SK-N-SH (cell line): ENCODE measurements around the gene DNAJC4. TPM values are rescaled to one million over a fixed set of nuclear protein-coding genes. Genes with fewer than 3 reads are reported as not detected.

Experiments
- CTCF ChIA-PET: fragments of 300-600, 350-600 bp; formaldehyde crosslinking; extraction: SDS; loops from one replicate; lab custom pipeline; 2021; lab: Yijun Ruan, JAX
- POLR2A ChIA-PET: fragments of 350-600 bp; sonication (Branson Sonifier 250); formaldehyde crosslinking; extraction: SDS; loops from one replicate; lab custom pipeline; 2020; ENCODE audit warnings: antibody characterized with exemption, inconsistent platforms; lab: Yijun Ruan, JAX
- DNase-seq: peaks from one replicate; pipeline ENCODE4 v3.0.0; 2012
- H2AFZ ChIP-seq: fragments of 200-600 bp; sonication (generic); 2 replicates; pipeline ENCODE4 v1.8.1; 2016; ENCODE audit warnings: antibody characterized with exemption, mild to moderate bottlenecking, low read depth
- H3F3A ChIP-seq: fragments of 200-600 bp; sonication (generic); replicated peaks from 2 replicates; pipeline ENCODE3; 2016; ENCODE audit warnings: antibody characterized with exemption, mild to moderate bottlenecking; ENCODE audit not compliant: insufficient read depth
- H3K27ac ChIP-seq, 2 experiments: fragments of 200-500 bp in 1 of 2; fragments of 200-600 bp in 1 of 2; sonication (Bioruptor generic) in 1 of 2; sonication (generic), shearing (Covaris generic) in 1 of 2; 2 replicates each; pipeline versions ENCODE4 v1.5.1 to v1.6.1; 2014 to 2016; ENCODE audit warnings: low read depth in 2 of 2, inconsistent platforms in 1 of 2, low read length in 1 of 2, mild to moderate bottlenecking in 1 of 2, mixed read lengths in 1 of 2
- H3K27me3 ChIP-seq: fragments of 200-600 bp; sonication (generic), shearing (Covaris generic); 2 replicates; pipeline ENCODE4 v1.6.1; 2016; ENCODE audit warnings: mixed run types; ENCODE audit not compliant: insufficient read depth
- H3K36me3 ChIP-seq, 2 experiments: fragments of 200-500 bp in 1 of 2; fragments of 200-600 bp in 1 of 2; sonication (Bioruptor generic) in 1 of 2; sonication (generic) in 1 of 2; replicated peaks in 1 of 2; 2 replicates each; pipeline versions ENCODE3 to v1.5.1; 2014 to 2016; ENCODE audit warnings: low read length in 1 of 2, mild to moderate bottlenecking in 1 of 2; ENCODE audit not compliant: insufficient read depth in 2 of 2, control insufficient read depth in 1 of 2
- H3K4me1 ChIP-seq, 2 experiments: fragments of 200-500 bp in 1 of 2; fragments of 200-600 bp in 1 of 2; sonication (Bioruptor generic) in 1 of 2; sonication (generic), shearing (Covaris generic) in 1 of 2; 2 replicates each; pipeline versions ENCODE4 v1.5.1 to v1.6.1; 2014 to 2016; ENCODE audit warnings: low read depth in 1 of 2, low read length in 1 of 2, mixed run types in 1 of 2; ENCODE audit not compliant: insufficient read depth in 2 of 2, control insufficient read depth in 1 of 2
- H3K4me2 ChIP-seq: fragments of 200-600 bp; sonication (generic), shearing (Covaris generic); 2 replicates; pipeline ENCODE4 v1.6.1; 2017; ENCODE audit warnings: mixed run types
- H3K4me3 ChIP-seq, 2 experiments: fragments of 200-500 bp in 1 of 2; fragments of 200-600 bp in 1 of 2; sonication (Bioruptor generic) in 1 of 2; sonication (generic), shearing (Covaris generic) in 1 of 2; 2 replicates each; pipeline versions ENCODE4 v1.5.1 to v1.8.1; 2014 to 2016; ENCODE audit warnings: low read depth in 2 of 2, inconsistent platforms in 1 of 2, low read length in 1 of 2, mild to moderate bottlenecking in 1 of 2, mixed read lengths in 1 of 2, moderate library complexity in 1 of 2
- H3K79me2 ChIP-seq: fragments of 200-600 bp; sonication (generic); 2 replicates; pipeline ENCODE4 v1.8.1; 2017; ENCODE audit warnings: mild to moderate bottlenecking; ENCODE audit not compliant: insufficient read depth
- H3K9ac ChIP-seq: fragments of 200-600 bp; sonication (generic); 2 replicates; pipeline ENCODE4 v1.6.1; 2017; ENCODE audit warnings: mixed run types
- H3K9me2 ChIP-seq: fragments of 200-600 bp; sonication (generic); 2 replicates; pipeline ENCODE4 v1.6.1; 2017; ENCODE audit warnings: mixed run types
- H3K9me3 ChIP-seq: fragments of 200-600 bp; sonication (generic); 2 replicates; pipeline ENCODE4 v1.6.1; 2017; ENCODE audit warnings: mixed run types, mild to moderate bottlenecking, moderate library complexity
- H4K20me1 ChIP-seq: fragments of 200-600 bp; sonication (generic); 2 replicates; pipeline ENCODE4 v1.6.1; 2017; ENCODE audit warnings: mild to moderate bottlenecking, mixed run types; ENCODE audit not compliant: insufficient read depth
- ELF1 ChIP-seq: IDR thresholded peaks from 2 replicates; pipeline ENCODE4 v1.4.0; 2012
- FOSL2 ChIP-seq: IDR thresholded peaks from 2 replicates; pipeline ENCODE4 v1.4.0; 2012; ENCODE audit warnings: low read depth, mild to moderate bottlenecking, moderate library complexity, borderline replicate concordance
- FOXJ3 ChIP-seq: sonication (generic); formaldehyde crosslinking; IDR thresholded peaks from 2 replicates; pipeline ENCODE4 v1.5.1; 2020; ENCODE audit warnings: mild to moderate bottlenecking, missing genetic modification reagents
- GABPA ChIP-seq: IDR thresholded peaks from 2 replicates; pipeline ENCODE4 v1.4.0; 2012; ENCODE audit warnings: low read depth, mild to moderate bottlenecking
- GATA2 ChIP-seq: sonication (generic); formaldehyde crosslinking; IDR thresholded peaks from 2 replicates; pipeline ENCODE4 v1.5.0; 2020; ENCODE audit warnings: mild to moderate bottlenecking, missing genetic modification reagents
- MAX ChIP-seq: IDR thresholded peaks from 2 replicates; pipeline ENCODE4 v1.4.0; 2012; ENCODE audit warnings: low read depth
- NFIC ChIP-seq: IDR thresholded peaks from 2 replicates; pipeline ENCODE4 v1.4.0; 2012; ENCODE audit warnings: borderline replicate concordance
- NRF1 ChIP-seq: IDR thresholded peaks from 2 replicates; pipeline ENCODE4 v1.6.1; 2012; ENCODE audit warnings: low read depth, mild to moderate bottlenecking, low read length
- RCOR1 ChIP-seq: fragments of 150-350 bp; IDR thresholded peaks from 2 replicates; pipeline ENCODE4 v1.6.1; 2017; ENCODE audit warnings: antibody characterized with exemption, low read length
- REST ChIP-seq: IDR thresholded peaks from 2 replicates; pipeline ENCODE4 v1.6.1; 2012; ENCODE audit warnings: mild to moderate bottlenecking, low read depth, low read length, moderate library complexity
- TAF1 ChIP-seq: IDR thresholded peaks from 2 replicates; pipeline ENCODE4 v1.6.1; 2012; ENCODE audit warnings: low read depth, mild to moderate bottlenecking, low read length, moderate library complexity, borderline replicate concordance
- TEAD4 ChIP-seq: IDR thresholded peaks from 2 replicates; pipeline ENCODE4 v1.4.0; 2012; ENCODE audit warnings: mild to moderate bottlenecking, borderline replicate concordance; ENCODE audit not compliant: insufficient read depth
- USF1 ChIP-seq: IDR thresholded peaks from 2 replicates; pipeline ENCODE4 v1.4.0; 2012; ENCODE audit warnings: low read depth, borderline replicate concordance
- ZBTB33 ChIP-seq: IDR thresholded peaks from 2 replicates; pipeline ENCODE4 v1.4.0; 2012; ENCODE audit warnings: low read depth, borderline replicate concordance
- WGBS: methylation state at CpG from one replicate; pipeline ENCODE4 v1.1.6; 2017; ENCODE audit warnings: low lambda C conversion rate; 5-methylcytosine and 5-hydroxymethylcytosine counted together
- polyA plus RNA-seq, 3 experiments: library from polyadenylated mRNA; depleted of rRNA; stranded (reverse); fragments of >200 nt; gene quantifications; 2 replicates each; pipeline ENCODE4 v1.2.3, GENCODE V29; 2012

Gene DNAJC4
- polyA plus RNA-seq, 1 of the 3 experiments (the other 2 are of a cell fraction) = 52.1 TPM

- Histone ChIP-seq H2AFZ (no peak overlapping the region), H4K20me1 (no peaks in the 10 kb centered on the region), H3K27me3 (no peaks in the 10 kb centered on the region), H3K4me2 (no peak overlapping the region), H3K79me2 (peaks cover 17% of the 10 kb centered on the region), H3K9me3 (no peaks in the 10 kb centered on the region), H3K4me3 (no peak overlapping the region), H3K27ac (no peak overlapping the region), H3K9ac (no peak overlapping the region), H3F3A (peaks cover 10% of the 10 kb centered on the region), H3K36me3 (peaks cover 3 to 22% of the 10 kb centered on the region in 2 experiments), H3K9me2 (no peaks in the 10 kb centered on the region), H3K4me1 (peaks cover 0 to 8% of the 10 kb centered on the region in 2 experiments; a peak in 1 of 4 replicates)
- DNase-seq = no peak
- CTCF ChIA-PET = interaction anchor here (0.7 to 7.6 kb wide), 4 partner anchors 14 to 78 kb away, joined by 3 to 139 read pairs (median 6); partner anchors contain the start of genes CATSPERZ, ESRRA, KCNK4 and PRDX5
- no peak for TF ChIP-seq GABPA
- no peak for TF ChIP-seq FOSL2
- TF ChIP-seq GATA2 = no peak
- no peak for TF ChIP-seq USF1
- no peak for TF ChIP-seq FOXJ3 (CRISPR knock-in tag)
- no peak for TF ChIP-seq NFIC
- TF ChIP-seq RCOR1 = no peak
- no peak for TF ChIP-seq ELF1
- TF ChIP-seq REST = no peak
- no peak for TF ChIP-seq ZBTB33
- TF ChIP-seq MAX = no peak
- TF ChIP-seq TEAD4 = no peak
- TF ChIP-seq TAF1 = no peak
- TF ChIP-seq NRF1 = no peak
- POLR2A ChIA-PET = interaction anchor here (0.6 to 1.1 kb wide), 2 partner anchors 8 to 12 kb away, joined by 3 to 4 read pairs; no protein-coding TSS in a partner anchor
- 86% methylated on average over 14 of the region's 17 CpGs for WGBS
Observed at GRCh38 chr11:64276653-64277431, 46.5 kb downstream of the DNAJC4 start.
